ENCODE measurements around the gene ZRANB3. TPM values are rescaled to one million over a fixed set of nuclear protein-coding genes. Genes with fewer than 3 reads are reported as not detected.

ZRANB3 gene
- total RNA-seq, 6 donors from 2014 or later, result 1.00 to 4.0 (median 2.0) TPM

DNA sequence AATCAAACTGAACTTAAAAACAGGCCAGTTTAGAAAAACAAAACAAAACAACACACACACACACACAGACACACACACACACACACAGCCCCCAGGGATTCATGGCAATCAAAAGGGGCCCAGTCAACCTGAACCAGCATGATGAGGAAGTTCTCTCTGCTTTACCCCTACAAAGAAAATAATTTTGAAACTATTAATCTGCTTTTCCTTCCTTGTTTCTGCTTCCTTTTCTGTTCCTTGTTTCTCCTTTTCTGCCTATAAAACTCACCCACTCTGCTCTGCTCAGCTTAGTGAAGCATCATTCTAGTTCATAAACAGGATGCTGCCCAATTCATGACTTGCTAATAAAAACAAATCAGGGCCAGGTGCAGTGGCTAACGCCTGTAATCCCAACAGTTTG, 275.8 kb downstream of the ZRANB3 start:
- H3K9me3 ChIP-seq, result peaks cover 0 to 9% (median 4%) of the 10 kb centered on the region in 4 donors
- no peak for DNase-seq
- ATAC-seq (ENCODE audit: low FRiP score in 2 of 2), result no peak
- 85 to 93% methylated on average over 1 of the region's 1 CpG for WGBS, 2 donors
- TF ChIP-seq EP300 (IDR thresholded peaks at IDR 0.05), result no peak
- no peaks in the 10 kb centered on the region for H3K27me3 ChIP-seq
- H3K4me1 ChIP-seq, result no peaks in the 10 kb centered on the region
- H3K4me3 ChIP-seq, result no peak overlapping the region
- no peak overlapping the region for H3K27ac ChIP-seq
- H3K36me3 ChIP-seq, result no peaks in the 10 kb centered on the region

DNA sequence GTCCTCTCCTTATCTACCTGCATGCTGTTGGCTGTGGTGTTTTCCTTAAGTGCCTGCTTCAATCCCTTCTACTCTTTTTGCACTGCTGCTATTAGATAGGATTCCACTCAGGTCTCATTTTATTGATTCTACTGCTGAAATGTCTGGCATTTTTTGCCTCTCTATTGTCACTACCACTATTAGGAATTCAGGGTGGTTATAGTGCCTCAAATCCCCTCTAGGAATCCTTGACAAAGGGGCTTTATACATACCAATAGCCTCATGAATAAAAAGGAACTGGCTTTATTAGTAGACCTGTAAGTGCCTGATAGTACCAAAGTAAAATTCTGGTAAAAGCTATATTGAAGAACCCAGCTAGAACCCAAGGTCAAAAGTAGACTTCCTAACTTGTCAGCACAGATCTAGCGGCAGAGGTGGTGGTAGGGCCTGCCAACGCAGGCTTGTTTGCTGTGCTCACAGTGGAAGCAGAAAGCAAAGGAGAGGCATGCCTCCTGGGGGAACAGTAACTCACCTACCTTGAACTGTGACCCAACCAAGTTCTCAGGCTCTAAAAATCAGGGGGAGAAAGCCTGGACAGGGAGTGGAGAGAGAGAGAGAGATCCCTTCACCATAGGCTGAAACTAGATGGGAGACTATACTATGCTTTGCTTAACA, 278.1 kb downstream of the ZRANB3 start:
- H3K4me1 ChIP-seq, result no peaks in the 10 kb centered on the region
- H3K27me3 ChIP-seq, result no peaks in the 10 kb centered on the region
- H3K36me3 ChIP-seq, result no peaks in the 10 kb centered on the region
- ATAC-seq (ENCODE audit: low FRiP score in 2 of 2) (no peak), DNase-seq (no peak)
- H3K27ac ChIP-seq, result no peak overlapping the region
- TF ChIP-seq POLR2AphosphoS5 (IDR thresholded peaks at IDR 0.05) (no peak), EP300 (IDR thresholded peaks at IDR 0.05) (no peak), CTCF (IDR thresholded peaks at IDR 0.05) (no peak)
- 79 to 93% methylated on average over 2 of the region's 2 CpGs for WGBS, 2 donors
- H3K9me3 ChIP-seq, result peaks cover 0 to 19% (median 7%) of the 10 kb centered on the region in 4 donors
- H3K4me3 ChIP-seq, result no peak overlapping the region

GRCh38 chr2:135248611-135249010, 282.4 kb downstream of the ZRANB3 start:
- TF ChIP-seq CTCF (IDR thresholded peaks at IDR 0.05), result no peak
- TF ChIP-seq POLR2AphosphoS5 (IDR thresholded peaks at IDR 0.05), result no peak
- TF ChIP-seq EP300 (IDR thresholded peaks at IDR 0.05), result no peak
- no peak for TF ChIP-seq POLR2A (IDR thresholded peaks at IDR 0.05)
- peaks cover 0 to 19% (median 7%) of the 10 kb centered on the region in 4 donors for H3K9me3 ChIP-seq
- ATAC-seq (ENCODE audit: low FRiP score in 2 of 2) (no peak), DNase-seq (no peak)
- 87 to 97% methylated on average over 5 of the region's 5 CpGs for WGBS, 2 donors
- H3K27ac ChIP-seq, result no peak overlapping the region
- no peak overlapping the region for H3K4me3 ChIP-seq
- H3K36me3 ChIP-seq, result no peaks in the 10 kb centered on the region
- no peaks in the 10 kb centered on the region for H3K27me3 ChIP-seq
- no peaks in the 10 kb centered on the region for H3K4me1 ChIP-seq

- DNase-seq (no peak), ATAC-seq (ENCODE audit: low FRiP score in 2 of 2) (no peak)
- no peak overlapping the region for H3K4me3 ChIP-seq
- H3K4me1 ChIP-seq, result no peaks in the 10 kb centered on the region
- peaks cover 0 to 19% (median 7%) of the 10 kb centered on the region in 4 donors for H3K9me3 ChIP-seq
- no peak for TF ChIP-seq CTCF (IDR thresholded peaks at IDR 0.05)
- TF ChIP-seq POLR2AphosphoS5 (IDR thresholded peaks at IDR 0.05), result no peak
- TF ChIP-seq POLR2A (IDR thresholded peaks at IDR 0.05), result no peak
- no peak for TF ChIP-seq EP300 (IDR thresholded peaks at IDR 0.05)
- no peak overlapping the region for H3K27ac ChIP-seq
- no peaks in the 10 kb centered on the region for H3K36me3 ChIP-seq
- no peaks in the 10 kb centered on the region for H3K27me3 ChIP-seq
- 64 to 75% methylated on average over 2 of the region's 2 CpGs for WGBS, 2 donors
Measured at GRCh38 chr2:135246711-135247270, 284.2 kb downstream of the ZRANB3 start.

- ATAC-seq (ENCODE audit: low FRiP score in 2 of 2), result no peak
- Histone ChIP-seq H3K9me3 (peaks cover 0 to 10% (median 1%) of the 10 kb centered on the region in 4 donors), H3K27me3 (no peaks in the 10 kb centered on the region), H3K36me3 (no peaks in the 10 kb centered on the region), H3K27ac (no peak overlapping the region), H3K4me3 (no peak overlapping the region), H3K4me1 (no peaks in the 10 kb centered on the region)
- no peak for DNase-seq
- TF ChIP-seq POLR2A (IDR thresholded peaks at IDR 0.05), result no peak
- no peak for TF ChIP-seq CTCF (IDR thresholded peaks at IDR 0.05)
- TF ChIP-seq EP300 (IDR thresholded peaks at IDR 0.05), result no peak
- TF ChIP-seq POLR2AphosphoS5 (IDR thresholded peaks at IDR 0.05), result no peak
Measured at GRCh38 chr2:135245071-135245470, 285.9 kb downstream of the ZRANB3 start.
